ENCODE results near the gene HAGHL.
"Not testable (repeated sequence)": the region's sequence is repeated elsewhere in the genome, so short reads cannot be mapped to it uniquely, and the experiment has no call there.

HAGHL gene

DNA sequence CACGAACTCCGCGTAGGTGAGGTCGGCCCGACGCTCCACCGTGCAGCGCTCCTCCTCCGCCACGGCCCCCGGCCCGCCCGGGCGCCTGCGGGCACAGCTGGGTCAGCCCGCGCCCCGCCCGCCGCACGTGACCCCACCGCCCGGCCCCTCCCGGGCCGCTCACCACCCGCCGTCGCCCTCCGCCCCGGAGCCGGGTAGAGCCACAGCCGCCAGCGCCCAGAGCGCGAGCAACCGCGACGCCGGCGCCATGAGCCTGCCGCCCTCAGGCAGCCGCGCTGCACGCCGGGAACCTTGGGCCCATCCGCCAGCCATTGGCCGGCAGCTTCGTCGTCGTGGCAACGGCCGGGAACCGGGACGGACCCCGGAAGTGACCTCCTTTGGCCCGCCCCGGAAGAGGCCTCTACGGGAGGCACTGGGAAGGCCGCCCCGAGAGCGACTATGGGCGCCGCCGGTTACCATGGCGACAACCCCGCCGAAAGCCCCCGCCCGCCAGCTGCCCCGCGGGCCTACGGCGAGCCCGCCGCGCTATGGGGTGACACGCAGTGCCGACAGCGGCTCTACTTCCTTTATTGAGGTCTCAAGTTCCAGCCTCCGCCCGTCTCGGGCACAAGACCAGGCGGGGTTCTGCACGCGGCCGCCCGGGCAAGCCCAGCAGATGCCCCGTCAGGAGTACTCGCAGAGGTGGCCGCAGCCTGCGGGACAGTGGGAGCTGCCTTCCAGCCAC is 42.7 kb upstream of the HAGHL start, which contains the start of gene JMJD8:
Gene JMJD8, minus strand, starts transcription at position 264 of the 724 bp plus-strand sequence. Its CDS starts 15 bp downstream, at position 249.
- in situ Hi-C loops (cut with HindIII; ENCODE audit: low sequenced_read_pairs): no loop called here
- TF ChIP-seq, protein P1, sequence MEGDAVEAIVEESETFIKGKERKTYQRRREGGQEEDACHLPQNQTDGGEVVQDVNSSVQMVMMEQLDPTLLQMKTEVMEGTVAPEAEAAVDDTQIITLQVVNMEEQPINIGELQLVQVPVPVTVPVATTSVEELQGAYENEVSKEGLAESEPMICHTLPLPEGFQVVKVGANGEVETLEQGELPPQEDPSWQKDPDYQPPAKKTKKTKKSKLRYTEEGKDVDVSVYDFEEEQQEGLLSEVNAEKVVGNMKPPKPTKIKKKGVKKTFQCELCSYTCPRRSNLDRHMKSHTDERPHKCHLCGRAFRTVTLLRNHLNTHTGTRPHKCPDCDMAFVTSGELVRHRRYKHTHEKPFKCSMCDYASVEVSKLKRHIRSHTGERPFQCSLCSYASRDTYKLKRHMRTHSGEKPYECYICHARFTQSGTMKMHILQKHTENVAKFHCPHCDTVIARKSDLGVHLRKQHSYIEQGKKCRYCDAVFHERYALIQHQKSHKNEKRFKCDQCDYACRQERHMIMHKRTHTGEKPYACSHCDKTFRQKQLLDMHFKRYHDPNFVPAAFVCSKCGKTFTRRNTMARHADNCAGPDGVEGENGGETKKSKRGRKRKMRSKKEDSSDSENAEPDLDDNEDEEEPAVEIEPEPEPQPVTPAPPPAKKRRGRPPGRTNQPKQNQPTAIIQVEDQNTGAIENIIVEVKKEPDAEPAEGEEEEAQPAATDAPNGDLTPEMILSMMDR (IDR thresholded peaks at IDR 0.05; ENCODE audit: low read depth, low read length, missing control alignments): no peak
- H3K4me3 ChIP-seq (ENCODE audit: low read depth, low read length): peak within 1 kb of the TSS; percentile 55
- peak; percentile 78 for DNase-seq (ENCODE audit: low read depth)

DNA sequence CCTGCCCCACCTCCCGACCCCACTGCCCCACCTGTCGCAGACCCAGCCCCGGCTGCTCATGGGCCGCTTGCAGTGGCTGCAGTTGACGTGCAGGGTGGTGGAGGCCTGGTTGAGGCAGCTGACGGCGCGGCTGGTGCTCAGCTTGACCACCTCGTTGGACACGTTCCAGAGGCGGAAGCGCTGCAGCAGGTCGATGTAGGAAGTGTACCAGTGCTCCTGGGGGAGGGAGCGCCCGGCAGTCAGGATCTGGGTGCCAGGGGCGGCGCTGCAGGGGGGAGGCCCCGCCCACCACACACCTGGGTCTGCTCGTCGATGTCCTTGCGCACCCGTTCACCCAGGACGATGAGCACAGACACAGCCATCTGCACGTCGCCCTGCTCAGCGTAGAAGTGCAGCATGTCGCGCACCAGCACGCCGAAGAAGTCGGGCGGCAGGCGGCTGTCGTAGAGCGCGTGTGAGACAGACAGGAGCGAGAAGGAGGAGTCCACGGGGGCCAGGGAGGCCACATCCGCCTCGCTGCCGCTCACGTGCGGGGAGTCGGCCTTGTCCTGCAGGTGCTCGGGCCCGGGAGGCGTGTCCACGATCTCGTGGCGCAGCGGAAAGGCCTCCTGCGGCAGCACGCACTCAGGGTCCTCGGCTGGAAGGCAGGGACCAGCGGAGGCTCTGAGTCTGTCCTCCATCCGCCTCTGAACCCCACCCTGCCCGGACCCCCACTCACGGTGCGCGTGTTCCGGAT is 41.8 kb upstream of the HAGHL start:
- in situ Hi-C loops (cut with HindIII; ENCODE audit: low sequenced_read_pairs): no loop called here
- DNase-seq (ENCODE audit: low read depth): no peak
- TF ChIP-seq, protein P1 (IDR thresholded peaks at IDR 0.05; ENCODE audit: low read depth, low read length, missing control alignments): no peak
- no peak overlapping the region for H3K4me3 ChIP-seq (ENCODE audit: low read depth, low read length)

DNA sequence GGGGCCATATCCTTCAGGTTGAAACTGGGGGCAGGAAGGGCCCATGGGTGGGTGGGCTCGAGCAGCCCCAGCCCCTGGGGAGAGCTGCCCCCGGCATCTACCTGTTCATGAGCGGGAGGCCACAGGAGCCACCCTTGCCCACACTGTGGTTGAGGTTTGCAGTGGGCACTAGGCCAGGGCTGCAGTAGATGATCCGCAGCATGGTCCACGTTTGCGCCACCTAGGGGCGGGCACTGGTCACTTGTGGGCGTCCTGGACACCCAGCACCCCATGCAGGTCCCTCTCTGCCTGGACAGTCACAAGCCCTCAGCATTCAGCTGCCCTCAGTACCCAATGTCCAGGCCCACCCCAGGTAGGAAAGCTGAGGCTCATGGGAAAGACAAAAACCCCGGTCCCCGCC is 40.9 kb upstream of the HAGHL start:
- no peak for DNase-seq (ENCODE audit: low read depth)
- TF ChIP-seq, protein P1 (IDR thresholded peaks at IDR 0.05; ENCODE audit: low read depth, low read length, missing control alignments): peak; percentile 47
- in situ Hi-C loops (cut with HindIII; ENCODE audit: low sequenced_read_pairs): no loop called here
- H3K4me3 ChIP-seq (ENCODE audit: low read depth, low read length): no peak overlapping the region

- in situ Hi-C loops (cut with HindIII; ENCODE audit: low sequenced_read_pairs): no loop called here
- no peak for DNase-seq (ENCODE audit: low read depth)
- no peak overlapping the region for H3K4me3 ChIP-seq (ENCODE audit: low read depth, low read length)
- TF ChIP-seq, protein P1 (IDR thresholded peaks at IDR 0.05; ENCODE audit: low read depth, low read length, missing control alignments): no peak
Measured at GRCh38 chr16:686459-687260, 40.2 kb upstream of the HAGHL start.

- H3K4me3 ChIP-seq (ENCODE audit: low read depth, low read length): no peak overlapping the region
- TF ChIP-seq, protein P1 (IDR thresholded peaks at IDR 0.05; ENCODE audit: low read depth, low read length, missing control alignments): no peak
- DNase-seq (ENCODE audit: low read depth): no peak
- in situ Hi-C loops (cut with HindIII; ENCODE audit: low sequenced_read_pairs): no loop called here
Measured at GRCh38 chr16:687499-687898, 39.4 kb upstream of the HAGHL start.

- H3K4me3 ChIP-seq (ENCODE audit: low read depth, low read length): peak overlapping the region; percentile 87
- in situ Hi-C loops (cut with HindIII; ENCODE audit: low sequenced_read_pairs): no loop called here
- DNase-seq (ENCODE audit: low read depth): no peak
- TF ChIP-seq, protein P1 (IDR thresholded peaks at IDR 0.05; ENCODE audit: low read depth, low read length, missing control alignments): no peak
Measured at GRCh38 chr16:689175-689897, 37.6 kb upstream of the HAGHL start.

DNA sequence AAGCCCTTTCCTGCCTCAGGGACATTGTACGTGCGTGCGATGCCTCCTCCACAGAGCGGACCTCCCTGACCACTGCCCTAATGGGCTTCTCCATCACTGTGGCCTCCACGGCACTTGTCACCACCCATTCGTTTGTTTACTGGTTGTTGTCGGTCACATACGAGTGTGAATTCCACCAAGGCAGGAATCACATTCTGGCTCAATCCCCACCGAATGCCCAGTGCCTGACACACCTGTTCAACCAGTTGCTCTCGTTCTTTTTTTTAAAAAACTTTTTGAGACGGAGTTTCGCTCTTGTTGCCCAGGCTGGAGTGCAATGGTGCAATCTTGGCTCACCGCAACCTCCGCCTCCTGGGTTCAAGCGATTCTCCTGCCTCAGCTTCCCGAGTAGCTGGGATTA is 35.7 kb upstream of the HAGHL start:
- H3K4me3 ChIP-seq (ENCODE audit: low read depth, low read length); DNase-seq (ENCODE audit: low read depth); in situ Hi-C loops (cut with HindIII; ENCODE audit: low sequenced_read_pairs): not testable (repeated sequence)
